Neural crest cell (in vitro differentiated cells): ENCODE results near the gene MON1B. TPM values are rescaled to one million over a fixed set of nuclear protein-coding genes. Genes with fewer than 3 reads are reported as not detected.
"Not testable (repeated sequence)": the region's sequence is repeated elsewhere in the genome, so short reads cannot be mapped to it uniquely, and the experiment has no call there.

Experiments used
- DNase-seq: peaks from one replicate; pipeline ENCODE4 v3.0.0; 2021; ENCODE audit warnings: low read depth, mixed read lengths, low spot score
- H3K27ac Mint-ChIP-seq: one replicate; pipeline ENCODE4 v1.8.0; 2021; ENCODE audit warnings: mild to moderate bottlenecking, mixed read lengths; ENCODE audit not compliant: unreplicated experiment
- H3K27me3 Mint-ChIP-seq: 2 replicates; pipeline ENCODE4 v1.8.0; 2021; ENCODE audit warnings: low read depth, mild to moderate bottlenecking, mixed read lengths
- H3K36me3 Mint-ChIP-seq: 2 replicates; pipeline ENCODE4 v1.8.0; 2021; ENCODE audit warnings: low read depth, mild to moderate bottlenecking, mixed read lengths
- H3K4me1 Mint-ChIP-seq: 2 replicates; pipeline ENCODE4 v1.8.0; 2021; ENCODE audit warnings: mixed read lengths
- H3K4me3 Mint-ChIP-seq: one replicate; pipeline ENCODE4 v1.8.0; 2021; ENCODE audit warnings: mild to moderate bottlenecking, mixed read lengths
- H3K9me3 Mint-ChIP-seq: 2 replicates; pipeline ENCODE4 v1.8.0; 2021; ENCODE audit warnings: mixed read lengths
- CTCF ChIP-seq: fragments of 200-600 bp; sonication (generic); conservative IDR thresholded peaks from 2 replicates; pipeline ENCODE4 v1.5.0; 2021; ENCODE audit warnings: antibody characterized with exemption, mild to moderate bottlenecking
- total RNA-seq: library from RNA; stranded (reverse); gene quantifications from 2 replicates; pipeline ENCODE4 v1.2.1, GENCODE V29; 2021

Gene MON1B
- total RNA-seq, 1 donor from 2014 or later: 46.3 TPM

DNA sequence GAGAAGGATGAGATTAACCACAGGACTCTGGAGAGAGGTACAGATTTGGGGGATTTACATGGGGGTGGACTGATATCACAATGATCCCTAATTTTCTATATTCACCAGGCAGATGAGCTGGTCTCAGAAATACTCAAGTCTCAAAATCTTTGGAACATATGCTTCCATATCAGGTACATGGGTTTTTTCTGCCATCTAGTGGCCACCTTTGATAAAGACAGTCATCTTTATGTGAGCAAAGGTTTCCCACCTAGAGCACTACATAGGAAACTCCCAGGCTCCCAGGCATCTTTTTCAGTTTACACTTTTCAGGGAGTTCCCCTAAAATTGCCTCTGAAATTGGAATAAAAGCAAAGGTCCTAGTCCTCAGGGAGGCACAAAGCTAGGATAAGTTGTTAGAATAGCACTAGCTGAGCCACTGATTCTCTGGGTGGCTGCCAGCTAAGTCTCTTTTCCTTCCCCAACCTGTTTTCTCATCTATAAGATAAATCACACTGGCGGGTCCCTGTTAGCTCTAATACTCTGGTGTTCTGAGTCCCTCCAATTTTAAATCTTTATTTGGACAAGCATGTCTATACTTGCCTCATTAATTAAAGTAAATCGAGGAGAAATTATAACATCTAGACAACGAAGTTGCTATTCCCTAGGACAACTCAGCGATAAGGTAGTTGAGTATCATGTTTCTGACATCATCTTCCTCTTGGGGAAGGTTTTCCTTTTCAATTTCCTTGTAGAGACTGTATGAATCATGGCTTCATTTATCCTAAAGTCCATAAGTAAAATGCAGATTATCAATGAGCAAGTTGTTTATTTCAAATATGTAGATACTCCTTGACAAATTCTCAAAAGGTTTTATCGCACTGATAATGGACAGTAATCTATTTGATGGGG lies 19.0 kb upstream of the MON1B start:
- Mint-ChIP-seq H3K36me3 (no peaks in the 10 kb centered on the region), H3K4me3 (no peak overlapping the region), H3K4me1 (no peaks in the 10 kb centered on the region), H3K27me3 (peaks cover 78% of the 10 kb centered on the region), H3K27ac (no peak overlapping the region), H3K9me3 (no peaks in the 10 kb centered on the region)
- TF ChIP-seq CTCF: peak; percentile 84
- peak; percentile 45 for DNase-seq

DNA sequence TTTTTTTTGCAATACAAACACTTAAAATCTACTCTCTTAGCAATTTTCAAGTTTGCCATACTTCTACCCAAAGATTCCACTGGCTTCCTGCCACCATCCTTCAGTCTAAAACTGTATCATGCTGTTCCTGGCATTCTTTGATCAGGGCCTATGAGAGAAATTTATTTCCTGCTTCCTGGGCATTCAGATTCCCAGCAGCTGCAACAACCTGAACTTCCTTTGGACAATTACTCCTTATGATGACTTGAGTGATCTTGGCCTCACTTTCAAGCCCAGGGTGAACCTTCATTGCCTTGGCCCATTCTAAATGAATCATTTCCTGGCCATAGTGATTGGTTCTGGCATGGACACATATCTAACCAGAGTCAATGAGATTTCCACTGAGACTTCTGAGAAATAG lies 18.0 kb upstream of the MON1B start:
- Mint-ChIP-seq H3K9me3 (no peaks in the 10 kb centered on the region), H3K27me3 (peaks cover 77% of the 10 kb centered on the region), H3K27ac (no peak overlapping the region), H3K4me3 (no peak overlapping the region), H3K36me3 (no peaks in the 10 kb centered on the region), H3K4me1 (no peaks in the 10 kb centered on the region)
- DNase-seq: no peak
- TF ChIP-seq CTCF: no peak

DNA sequence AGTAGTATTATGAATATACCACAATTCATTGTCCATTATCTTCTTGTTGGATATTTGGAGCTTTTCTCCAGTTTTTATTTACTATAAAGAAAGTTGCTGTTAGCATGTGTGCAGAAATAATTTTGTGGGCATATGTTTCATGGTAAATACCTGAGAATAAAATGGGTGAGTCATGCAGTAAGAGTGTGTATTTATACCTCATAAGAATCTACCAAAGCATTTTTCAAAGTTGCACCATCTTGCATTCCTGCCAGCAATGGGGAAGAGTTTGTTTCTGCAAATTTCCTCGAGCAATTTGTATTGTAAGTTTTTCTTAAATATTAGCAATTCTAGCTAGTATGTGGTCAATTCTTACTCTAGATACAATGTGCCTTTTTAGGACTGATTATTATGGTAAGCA lies 7.9 kb upstream of the MON1B start:
- Mint-ChIP-seq H3K9me3 (no peaks in the 10 kb centered on the region), H3K27me3 (peaks cover 37% of the 10 kb centered on the region), H3K27ac (no peak overlapping the region), H3K36me3 (no peaks in the 10 kb centered on the region), H3K4me1 (no peaks in the 10 kb centered on the region), H3K4me3 (no peak overlapping the region)
- TF ChIP-seq CTCF: no peak
- DNase-seq: no peak

DNA sequence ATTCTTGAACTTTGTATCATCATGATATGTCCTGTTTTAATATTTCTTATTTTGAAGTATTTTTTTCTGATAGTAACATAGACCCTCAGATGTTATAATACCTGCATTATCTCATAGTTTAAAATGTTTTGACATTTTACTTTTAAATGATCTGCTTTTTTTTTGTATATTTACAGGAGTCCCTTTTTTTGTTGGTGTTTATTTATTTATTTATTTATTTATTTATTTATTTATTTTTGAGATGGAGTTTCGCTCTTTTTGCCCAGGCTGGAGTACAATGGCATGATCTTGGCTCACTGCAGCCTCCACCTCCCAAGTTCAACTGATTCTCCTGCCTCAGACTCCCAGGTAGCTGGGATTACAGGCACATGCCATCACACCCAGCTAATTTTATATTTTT lies 4.7 kb upstream of the MON1B start:
- not testable (repeated sequence) for H3K4me3 Mint-ChIP-seq, H3K36me3 Mint-ChIP-seq, H3K9me3 Mint-ChIP-seq, DNase-seq, H3K27ac Mint-ChIP-seq
- peaks cover 36% of the 10 kb centered on the region for H3K27me3 Mint-ChIP-seq
- peaks cover 17% of the 10 kb centered on the region for H3K4me1 Mint-ChIP-seq

DNA sequence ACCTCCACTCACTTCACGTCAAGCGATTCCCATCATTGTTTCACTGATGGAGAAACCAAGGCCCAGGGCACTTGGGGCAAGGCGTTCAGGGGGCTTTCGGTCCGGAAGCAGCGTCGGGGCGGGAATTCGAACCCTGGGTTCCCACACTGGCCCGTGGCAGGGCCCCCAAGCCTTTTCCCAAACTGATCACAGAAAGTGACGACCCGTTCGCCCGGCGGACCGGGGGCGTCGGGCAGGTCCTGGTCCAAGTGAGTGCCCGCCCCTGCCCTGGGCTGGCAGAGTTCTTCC lies 856 bp upstream of the MON1B start:
- no peak for DNase-seq
- peak overlapping the region; percentile 98 for H3K4me3 Mint-ChIP-seq
- peaks cover 16% of the 10 kb centered on the region for H3K36me3 Mint-ChIP-seq
- peaks cover 25% of the 10 kb centered on the region for H3K27me3 Mint-ChIP-seq
- peaks cover 5% of the 10 kb centered on the region for H3K9me3 Mint-ChIP-seq
- H3K4me1 Mint-ChIP-seq: peaks cover 35% of the 10 kb centered on the region
- no peak overlapping the region for H3K27ac Mint-ChIP-seq
- no peak for TF ChIP-seq CTCF

GRCh38 chr16:77191259-77191969 lies 424 bp downstream of the MON1B start:
- no peak for DNase-seq
- peaks cover 35% of the 10 kb centered on the region for H3K4me1 Mint-ChIP-seq
- peaks cover 17% of the 10 kb centered on the region for H3K27me3 Mint-ChIP-seq
- peaks cover 16% of the 10 kb centered on the region for H3K36me3 Mint-ChIP-seq
- H3K9me3 Mint-ChIP-seq: peaks cover 5% of the 10 kb centered on the region
- peak overlapping the region; percentile 98 for H3K27ac Mint-ChIP-seq
- TF ChIP-seq CTCF: no peak
- peak overlapping the region; percentile 98 for H3K4me3 Mint-ChIP-seq
